Neural crest cell (in vitro differentiated cells): ENCODE data around the gene ENTPD1. TPM values are rescaled to one million over a fixed set of nuclear protein-coding genes. Genes with fewer than 3 reads are reported as not detected.

Experiments
- DNase-seq: peaks from one replicate; pipeline ENCODE4 v3.0.0; 2021; ENCODE audit warnings: low read depth, mixed read lengths, low spot score
- H3K27ac Mint-ChIP-seq: one replicate; pipeline ENCODE4 v1.8.0; 2021; ENCODE audit warnings: mild to moderate bottlenecking, mixed read lengths; ENCODE audit not compliant: unreplicated experiment
- H3K27me3 Mint-ChIP-seq: 2 replicates; pipeline ENCODE4 v1.8.0; 2021; ENCODE audit warnings: low read depth, mild to moderate bottlenecking, mixed read lengths
- H3K36me3 Mint-ChIP-seq: 2 replicates; pipeline ENCODE4 v1.8.0; 2021; ENCODE audit warnings: low read depth, mild to moderate bottlenecking, mixed read lengths
- H3K4me1 Mint-ChIP-seq: 2 replicates; pipeline ENCODE4 v1.8.0; 2021; ENCODE audit warnings: mixed read lengths
- H3K4me3 Mint-ChIP-seq: one replicate; pipeline ENCODE4 v1.8.0; 2021; ENCODE audit warnings: mild to moderate bottlenecking, mixed read lengths
- H3K9me3 Mint-ChIP-seq: 2 replicates; pipeline ENCODE4 v1.8.0; 2021; ENCODE audit warnings: mixed read lengths
- total RNA-seq: library from RNA; stranded (reverse); gene quantifications from 2 replicates; pipeline ENCODE4 v1.2.1, GENCODE V29; 2021
- TF ChIP-seq, protein P1 (sequence below): fragments of 200-600 bp; sonication (generic); conservative IDR thresholded peaks from 2 replicates; pipeline ENCODE4 v1.5.0; 2021; ENCODE audit warnings: antibody characterized with exemption, mild to moderate bottlenecking

Gene ENTPD1
- total RNA-seq, 1 donor from 2014 or later, result 0.37 TPM

DNA sequence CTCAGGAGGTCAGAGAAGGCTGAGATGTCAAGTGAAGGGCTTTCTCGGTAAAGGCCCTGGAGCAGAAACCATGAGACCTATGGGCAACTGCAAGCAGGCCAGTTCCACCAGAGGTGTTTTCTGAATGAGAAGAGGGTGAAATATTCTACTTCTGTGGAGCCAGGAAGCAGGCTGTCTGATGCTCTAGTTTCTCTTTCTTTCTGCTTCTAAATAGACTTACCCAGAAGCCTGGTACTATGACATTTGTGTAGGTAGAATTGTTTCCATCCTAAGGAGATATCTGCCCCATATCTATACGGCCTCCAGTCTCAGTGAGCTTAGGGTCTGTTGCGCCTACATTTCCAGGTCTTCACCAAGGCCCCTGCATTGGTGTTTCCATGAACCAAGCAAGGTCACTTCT lies 78.4 kb downstream of the ENTPD1 start:
- no peak overlapping the region for H3K4me3 Mint-ChIP-seq
- no peak for DNase-seq
- no peaks in the 10 kb centered on the region for H3K27me3 Mint-ChIP-seq
- no peaks in the 10 kb centered on the region for H3K9me3 Mint-ChIP-seq
- TF ChIP-seq, protein P1, sequence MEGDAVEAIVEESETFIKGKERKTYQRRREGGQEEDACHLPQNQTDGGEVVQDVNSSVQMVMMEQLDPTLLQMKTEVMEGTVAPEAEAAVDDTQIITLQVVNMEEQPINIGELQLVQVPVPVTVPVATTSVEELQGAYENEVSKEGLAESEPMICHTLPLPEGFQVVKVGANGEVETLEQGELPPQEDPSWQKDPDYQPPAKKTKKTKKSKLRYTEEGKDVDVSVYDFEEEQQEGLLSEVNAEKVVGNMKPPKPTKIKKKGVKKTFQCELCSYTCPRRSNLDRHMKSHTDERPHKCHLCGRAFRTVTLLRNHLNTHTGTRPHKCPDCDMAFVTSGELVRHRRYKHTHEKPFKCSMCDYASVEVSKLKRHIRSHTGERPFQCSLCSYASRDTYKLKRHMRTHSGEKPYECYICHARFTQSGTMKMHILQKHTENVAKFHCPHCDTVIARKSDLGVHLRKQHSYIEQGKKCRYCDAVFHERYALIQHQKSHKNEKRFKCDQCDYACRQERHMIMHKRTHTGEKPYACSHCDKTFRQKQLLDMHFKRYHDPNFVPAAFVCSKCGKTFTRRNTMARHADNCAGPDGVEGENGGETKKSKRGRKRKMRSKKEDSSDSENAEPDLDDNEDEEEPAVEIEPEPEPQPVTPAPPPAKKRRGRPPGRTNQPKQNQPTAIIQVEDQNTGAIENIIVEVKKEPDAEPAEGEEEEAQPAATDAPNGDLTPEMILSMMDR, result no peak
- H3K36me3 Mint-ChIP-seq, result no peaks in the 10 kb centered on the region
- H3K27ac Mint-ChIP-seq, result no peak overlapping the region
- no peaks in the 10 kb centered on the region for H3K4me1 Mint-ChIP-seq

DNA sequence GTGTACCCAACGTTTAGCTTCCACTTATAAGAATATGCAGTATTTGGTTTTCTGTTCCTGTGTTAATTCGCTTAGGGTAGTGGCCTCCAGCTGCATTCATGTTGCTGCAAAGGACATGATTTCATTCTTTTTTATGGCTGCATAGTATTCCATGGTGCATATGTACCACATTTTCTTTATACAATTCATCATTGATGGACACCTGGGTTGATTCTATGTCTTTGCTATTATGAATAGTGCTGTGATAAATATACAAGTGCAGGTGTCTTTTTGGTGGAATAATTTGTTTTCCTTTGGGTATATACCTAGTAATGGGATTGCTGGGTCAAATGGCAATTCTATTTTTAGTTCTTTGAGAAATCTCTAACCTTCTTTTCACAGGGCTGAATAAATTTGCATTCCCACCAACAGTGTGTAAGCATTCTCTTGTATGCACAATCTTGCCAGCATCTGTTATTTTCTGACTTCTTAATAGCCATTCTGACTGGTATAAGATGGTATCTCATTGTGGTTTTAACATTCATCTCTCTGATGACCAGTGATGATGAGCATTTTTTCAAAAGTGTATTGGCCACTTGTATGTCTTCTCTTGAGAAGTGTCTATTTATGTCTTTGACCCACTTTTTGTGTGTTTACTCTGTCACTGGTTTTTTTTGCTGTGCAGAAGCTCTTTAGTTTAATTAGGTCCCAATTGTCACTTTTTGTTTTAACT lies 79.3 kb downstream of the ENTPD1 start:
- Mint-ChIP-seq H3K9me3 (no peaks in the 10 kb centered on the region), H3K27ac (no peak overlapping the region), H3K27me3 (no peaks in the 10 kb centered on the region), H3K4me1 (no peaks in the 10 kb centered on the region), H3K36me3 (no peaks in the 10 kb centered on the region), H3K4me3 (no peak overlapping the region)
- TF ChIP-seq, protein P1, result no peak
- no peak for DNase-seq

DNA sequence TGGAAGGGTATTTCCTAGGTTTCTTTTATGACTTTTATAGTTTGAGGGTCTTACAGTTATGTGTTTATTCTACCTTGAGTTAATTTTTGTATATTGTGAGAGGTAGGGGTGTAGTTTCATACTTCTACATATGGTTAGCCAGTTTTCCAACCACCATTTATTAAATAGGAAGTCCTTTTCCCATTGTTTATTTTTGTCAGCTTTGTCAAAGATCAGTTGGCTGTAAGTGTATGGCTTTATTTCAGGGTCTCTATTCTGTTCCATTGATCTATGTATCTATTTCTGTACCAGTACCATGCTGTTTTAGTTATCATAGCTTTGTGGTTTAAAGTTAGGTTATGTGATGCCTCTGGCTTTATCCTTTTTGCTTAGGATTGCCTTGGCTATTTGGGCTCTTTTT lies 79.9 kb downstream of the ENTPD1 start:
- no peak for DNase-seq
- Mint-ChIP-seq H3K9me3 (no peaks in the 10 kb centered on the region), H3K4me1 (no peaks in the 10 kb centered on the region), H3K36me3 (no peaks in the 10 kb centered on the region), H3K27ac (no peak overlapping the region), H3K27me3 (no peaks in the 10 kb centered on the region), H3K4me3 (no peak overlapping the region)
- TF ChIP-seq, protein P1, result no peak

DNA sequence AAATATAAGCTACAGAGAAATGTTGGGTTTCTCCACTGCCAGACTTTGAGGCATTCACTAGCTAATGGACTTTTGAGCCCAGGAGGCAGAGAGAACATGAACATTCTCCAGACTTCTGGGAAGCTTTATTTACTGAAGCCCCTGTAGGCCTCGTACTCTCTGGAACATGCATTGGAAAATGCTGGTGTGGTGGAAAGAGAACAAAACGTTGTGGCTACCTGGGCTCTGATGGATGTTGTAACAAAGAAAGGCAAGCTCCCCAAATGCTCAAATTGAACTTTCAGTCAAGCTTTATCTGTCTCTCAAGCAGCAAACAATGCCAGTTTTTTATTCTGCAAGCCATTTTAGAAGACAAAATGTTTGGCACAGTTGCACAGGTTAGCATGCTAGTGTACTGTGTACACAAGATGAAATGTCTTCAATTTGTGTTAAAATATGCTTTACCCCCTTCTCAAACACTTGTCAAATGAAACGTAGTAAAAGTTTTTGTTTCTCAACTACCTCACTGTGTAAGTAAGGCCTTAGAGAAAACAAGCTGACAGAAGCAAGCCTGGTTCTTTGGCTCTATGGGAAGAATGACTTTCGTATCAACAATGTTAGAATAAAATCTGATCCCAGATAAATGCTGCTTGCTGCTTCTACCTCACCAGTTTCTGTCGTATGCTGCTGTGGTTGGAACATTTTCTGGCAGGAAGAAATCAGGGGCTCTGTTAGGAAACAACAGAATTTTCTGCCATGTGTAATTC lies 80.8 kb downstream of the ENTPD1 start:
- H3K4me3 Mint-ChIP-seq, result no peak overlapping the region
- TF ChIP-seq, protein P1, result no peak
- DNase-seq, result no peak
- H3K4me1 Mint-ChIP-seq, result no peaks in the 10 kb centered on the region
- H3K27ac Mint-ChIP-seq, result no peak overlapping the region
- H3K27me3 Mint-ChIP-seq, result no peaks in the 10 kb centered on the region
- H3K36me3 Mint-ChIP-seq, result no peaks in the 10 kb centered on the region
- no peaks in the 10 kb centered on the region for H3K9me3 Mint-ChIP-seq

DNA sequence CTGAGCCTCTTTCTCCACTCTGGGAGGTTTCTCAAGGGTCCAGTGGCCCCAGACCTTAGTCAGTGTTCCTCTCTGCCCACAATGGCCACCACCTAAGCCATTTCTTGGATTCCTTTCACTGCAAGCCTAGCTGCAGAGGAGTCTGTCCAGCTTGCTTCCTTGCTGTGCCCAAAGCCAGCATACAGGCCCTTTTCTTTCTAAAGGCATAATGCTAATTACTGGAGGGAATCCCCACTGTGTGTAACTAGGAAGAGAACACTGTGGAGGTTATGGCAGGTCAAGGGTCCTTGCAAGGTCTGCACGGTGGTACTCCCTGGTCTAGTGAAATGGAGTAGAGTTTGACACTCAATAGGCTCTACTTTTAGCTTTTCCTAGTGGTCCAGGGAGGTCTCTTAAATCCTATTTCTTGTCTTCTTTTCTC lies 81.4 kb downstream of the ENTPD1 start:
- TF ChIP-seq, protein P1, result no peak

More for the DNA sequence above, 81.4 kb downstream of the ENTPD1 start:
- DNase-seq, result no peak
- no peaks in the 10 kb centered on the region for H3K36me3 Mint-ChIP-seq
- no peak overlapping the region for H3K4me3 Mint-ChIP-seq
- no peaks in the 10 kb centered on the region for H3K4me1 Mint-ChIP-seq
- H3K27me3 Mint-ChIP-seq, result no peaks in the 10 kb centered on the region
- H3K27ac Mint-ChIP-seq, result no peak overlapping the region
- H3K9me3 Mint-ChIP-seq, result no peaks in the 10 kb centered on the region
